ENCODE measurements around the gene STAP2. TPM values are rescaled to one million over a fixed set of nuclear protein-coding genes. Genes with fewer than 3 reads are reported as not detected.

The STAP2 gene
- total and polyA plus RNA-seq, 9 of the 15 experiments (the other 6 are each of a cell fraction or from before 2014, with no cell fraction given): 1.2 to 9.8 (median 4.5) TPM

DNA sequence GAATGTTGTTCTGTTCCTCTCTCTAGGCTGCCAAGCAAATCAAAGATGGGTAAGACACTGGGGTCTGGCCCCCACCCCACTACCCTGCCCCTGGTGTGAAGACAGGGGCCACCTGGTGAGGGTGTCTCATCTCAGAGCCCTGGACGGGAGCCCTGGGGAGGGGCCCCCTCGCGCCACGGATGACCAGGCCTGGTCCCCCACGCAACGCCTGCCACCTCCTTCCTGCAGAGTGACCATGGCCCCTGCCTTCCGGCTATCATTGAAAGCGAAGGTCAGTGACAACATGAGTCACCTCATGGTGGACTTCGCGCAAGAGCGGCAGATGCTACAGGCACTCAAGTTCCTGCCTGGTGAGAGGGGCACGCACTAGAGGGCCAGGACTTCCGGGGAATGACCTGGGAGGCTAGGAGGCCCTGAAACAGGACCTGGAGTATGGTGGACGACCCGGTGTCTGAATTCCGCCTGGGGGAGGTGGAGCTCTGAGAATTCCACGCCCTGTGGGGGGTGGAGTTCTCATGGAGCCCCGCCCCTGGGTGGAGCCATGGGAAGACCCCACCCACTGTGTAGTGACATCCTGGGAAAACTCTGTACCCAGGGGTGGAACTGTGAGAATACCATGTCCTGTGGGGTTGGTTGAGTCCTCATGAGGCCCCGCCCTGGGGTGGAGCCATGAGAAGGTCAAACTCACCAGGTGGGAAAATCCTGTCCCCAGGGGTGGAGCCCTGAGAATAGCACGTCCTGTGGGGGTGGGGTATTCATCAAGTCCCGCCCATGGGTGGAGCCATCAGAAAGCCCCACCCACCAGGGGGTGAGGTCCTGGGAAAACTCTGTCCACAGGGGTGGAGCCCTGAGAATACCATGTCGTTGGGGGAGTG lies 28.1 kb downstream of the STAP2 start (continued):
- TF ChIP-seq, protein P1, sequence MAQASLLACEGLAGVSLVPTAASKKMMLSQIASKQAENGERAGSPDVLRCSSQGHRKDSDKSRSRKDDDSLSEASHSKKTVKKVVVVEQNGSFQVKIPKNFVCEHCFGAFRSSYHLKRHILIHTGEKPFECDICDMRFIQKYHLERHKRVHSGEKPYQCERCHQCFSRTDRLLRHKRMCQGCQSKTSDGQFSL (CRISPR knock-in tag; IDR thresholded peaks at IDR 0.05): no peak
- TF ChIP-seq, protein P1 (tag; IDR thresholded peaks at IDR 0.05): no peak
- TF ChIP-seq ZNF639 (CRISPR knock-in tag; conservative IDR thresholded peaks at IDR 0.05 in 1 of 2, IDR thresholded peaks at IDR 0.05 in 1 of 2) (0 out of 4 replicates have a peak, but pooled peaks of 1 of the 2 experiments have one; percentile 56), ZNF175 (CRISPR knock-in tag; IDR thresholded peaks at IDR 0.05; ENCODE audit: low read depth) (no peak), HDAC1 (IDR thresholded peaks at IDR 0.05) (peak in 1 of 2 experiments; percentile 59; a peak in 2 of 4 replicates), SNRNP70 (optimal IDR thresholded peaks at IDR 0.05; ENCODE audit: low read depth, low read length) (no peak), ZSCAN32 (CRISPR knock-in tag; IDR thresholded peaks at IDR 0.05) (no peak), TAL1 (IDR thresholded peaks at IDR 0.05) (no peak), RHOXF2B (CRISPR knock-in tag; conservative IDR thresholded peaks at IDR 0.05) (no peak), BMI1 (IDR thresholded peaks at IDR 0.05; ENCODE audit: low read length) (no peak), ADNP (tag; IDR thresholded peaks at IDR 0.05) (no peak), TRIM24 (IDR thresholded peaks at IDR 0.05) (0 out of 4 replicates have a peak, but pooled peaks of 1 of the 2 experiments have one; percentile 20), MEF2A (IDR thresholded peaks at IDR 0.05; ENCODE audit: control insufficient read depth, low read depth, low read length) (no peak), ZBTB5 (IDR thresholded peaks at IDR 0.05) (no peak), ZNF384 (IDR thresholded peaks at IDR 0.05; ENCODE audit: low read depth, low read length) (no peak), PCBP1 (IDR thresholded peaks at IDR 0.05; ENCODE audit: low read depth, low read length, poor library complexity, severe bottlenecking) (no peak), POLR2H (tag; IDR thresholded peaks at IDR 0.05; ENCODE audit: low read depth) (no peak), ZNF354B (CRISPR knock-in tag; IDR thresholded peaks at IDR 0.05) (no peak), GABPB2 (CRISPR knock-in tag; conservative IDR thresholded peaks at IDR 0.05) (no peak), ELF4 (CRISPR knock-in tag; IDR thresholded peaks at IDR 0.05) (no peak), ZFP36 (IDR thresholded peaks at IDR 0.05; ENCODE audit: low read depth, low read length, partially characterized antibody) (no peak)
- TF ChIP-seq, protein P2, sequence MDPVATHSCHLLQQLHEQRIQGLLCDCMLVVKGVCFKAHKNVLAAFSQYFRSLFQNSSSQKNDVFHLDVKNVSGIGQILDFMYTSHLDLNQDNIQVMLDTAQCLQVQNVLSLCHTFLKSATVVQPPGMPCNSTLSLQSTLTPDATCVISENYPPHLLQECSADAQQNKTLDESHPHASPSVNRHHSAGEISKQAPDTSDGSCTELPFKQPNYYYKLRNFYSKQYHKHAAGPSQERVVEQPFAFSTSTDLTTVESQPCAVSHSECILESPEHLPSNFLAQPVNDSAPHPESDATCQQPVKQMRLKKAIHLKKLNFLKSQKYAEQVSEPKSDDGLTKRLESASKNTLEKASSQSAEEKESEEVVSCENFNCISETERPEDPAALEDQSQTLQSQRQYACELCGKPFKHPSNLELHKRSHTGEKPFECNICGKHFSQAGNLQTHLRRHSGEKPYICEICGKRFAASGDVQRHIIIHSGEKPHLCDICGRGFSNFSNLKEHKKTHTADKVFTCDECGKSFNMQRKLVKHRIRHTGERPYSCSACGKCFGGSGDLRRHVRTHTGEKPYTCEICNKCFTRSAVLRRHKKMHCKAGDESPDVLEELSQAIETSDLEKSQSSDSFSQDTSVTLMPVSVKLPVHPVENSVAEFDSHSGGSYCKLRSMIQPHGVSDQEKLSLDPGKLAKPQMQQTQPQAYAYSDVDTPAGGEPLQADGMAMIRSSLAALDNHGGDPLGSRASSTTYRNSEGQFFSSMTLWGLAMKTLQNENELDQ (CRISPR knock-in tag; IDR thresholded peaks at IDR 0.05; ENCODE audit: borderline replicate concordance): no peak
